PC-3 (cell line): ENCODE data around the gene SMG7. TPM values are rescaled to one million over a fixed set of nuclear protein-coding genes. Genes with fewer than 3 reads are reported as not detected.

ENCODE experiments used
- ATAC-seq: fragments of 200-7000 bp; cut with Tn5 transposase; 2 replicates; pipeline ENCODE4 v1.9.1; 2020; ENCODE audit warnings: mild to moderate bottlenecking, moderate library complexity
- BruUV-seq: library from RNA; stranded (reverse); fragments of 400-500 nt; replicated peaks from 2 replicates; lab custom pipeline; 2021; lab: Mats Ljungman, UMichigan
- CTCF ChIA-PET: fragments of 300-600 bp; sonication (Branson Sonifier 250); formaldehyde crosslinking; loops from one replicate; lab custom pipeline; 2022; ENCODE audit warnings: antibody characterized with exemption; lab: Charles Lee
- POLR2A ChIA-PET: fragments of 300-600 bp; sonication (Branson Sonifier 250); formaldehyde crosslinking; loops from one replicate; lab custom pipeline; 2022; ENCODE audit warnings: antibody characterized with exemption; ENCODE audit not compliant: unreplicated experiment; lab: Charles Lee
- DNase-seq: peaks from one replicate; pipeline ENCODE4 v3.0.0-alpha.2; 2015
- H2AFZ ChIP-seq: fragments of 300-600 bp; sonication (generic); 2 replicates; pipeline ENCODE4 v1.6.0; 2016; ENCODE audit warnings: antibody characterized with exemption, low read length
- H3F3A ChIP-seq: fragments of 300-600 bp; sonication (generic); one replicate; pipeline ENCODE4 v1.6.0; 2017; ENCODE audit warnings: antibody characterized with exemption, low read length, control low read depth, mild to moderate bottlenecking; ENCODE audit not compliant: unreplicated experiment
- H3K27ac ChIP-seq: fragments of 300-600 bp; sonication (generic); 2 replicates; pipeline ENCODE4 v1.5.1; 2016; ENCODE audit warnings: mild to moderate bottlenecking, low read length
- H3K27me3 ChIP-seq: fragments of 300-600 bp; sonication (generic); 2 replicates; pipeline ENCODE4 v1.6.1; 2016; ENCODE audit warnings: low read length, mixed read lengths
- H3K36me3 ChIP-seq: fragments of 300-600 bp; sonication (generic); 2 replicates; pipeline ENCODE4 v1.6.1; 2016; ENCODE audit warnings: low read depth, mixed run types, low read length, mixed read lengths
- H3K4me1 ChIP-seq: fragments of 300-600 bp; sonication (generic); 2 replicates; pipeline ENCODE4 v1.5.1; 2016; ENCODE audit warnings: low read length; ENCODE audit not compliant: insufficient read depth
- H3K4me2 ChIP-seq: fragments of 300-600 bp; sonication (generic); 2 replicates; pipeline ENCODE4 v1.6.0; 2016; ENCODE audit warnings: low read length
- H3K4me3 ChIP-seq: fragments of 300-600 bp; sonication (generic); 2 replicates; pipeline ENCODE4 v1.5.1; 2016; ENCODE audit warnings: mild to moderate bottlenecking, low read length, mixed read lengths
- H3K79me2 ChIP-seq: fragments of 300-600 bp; sonication (generic); 2 replicates; pipeline ENCODE4 v1.6.1; 2017; ENCODE audit warnings: low read length, mixed read lengths
- H3K9ac ChIP-seq: fragments of 300-600 bp; sonication (generic); 2 replicates; pipeline ENCODE4 v1.6.0; 2016; ENCODE audit warnings: mild to moderate bottlenecking, low read length
- H3K9me2 ChIP-seq: fragments of 300-600 bp; sonication (generic); replicated peaks from 2 replicates; pipeline ENCODE4 v1.6.1; 2016; ENCODE audit warnings: mixed run types, low read length, mixed read lengths
- H3K9me3 ChIP-seq: fragments of 300-600 bp; sonication (generic); 2 replicates; pipeline ENCODE4 v1.6.1; 2016; ENCODE audit warnings: low read length, mixed read lengths
- H4K20me1 ChIP-seq: fragments of 300-600 bp; sonication (generic); 2 replicates; pipeline ENCODE4 v1.6.1; 2016; ENCODE audit warnings: low read length, mixed read lengths
- CTCF ChIP-seq: fragments of 300-600 bp; sonication (generic); conservative IDR thresholded peaks from 2 replicates; pipeline ENCODE4 v1.5.1; 2017; ENCODE audit warnings: antibody characterized with exemption, low read depth, mild to moderate bottlenecking, low read length
- EZH2 ChIP-seq: fragments of 300-600 bp; sonication (generic); IDR thresholded peaks from one replicate; pipeline ENCODE4 v1.6.1; 2017; ENCODE audit warnings: antibody characterized with exemption, mild to moderate bottlenecking, low read length; ENCODE audit not compliant: unreplicated experiment
- EZH2phosphoT487 ChIP-seq: fragments of 300-600 bp; sonication (generic); IDR thresholded peaks from 2 replicates; pipeline ENCODE4 v1.6.1; 2018; ENCODE audit warnings: mild to moderate bottlenecking, antibody characterized with exemption, low read length, borderline replicate concordance
- intact Hi-C: fragments of 100-400 bp; cut with micrococcal nuclease; formaldehyde crosslinking; loops from 2 replicates; pipeline ENCODE4 v1.9.0; 2023
- total RNA-seq: library from RNA; depleted of rRNA; stranded (reverse); fragments of >200 nt; gene quantifications from 2 replicates; pipeline ENCODE4 v1.2.3, GENCODE V29; 2014; rRNA removed

Gene SMG7
- total RNA-seq, 1 experiment from 2014 or later, result 25.5 TPM

DNA sequence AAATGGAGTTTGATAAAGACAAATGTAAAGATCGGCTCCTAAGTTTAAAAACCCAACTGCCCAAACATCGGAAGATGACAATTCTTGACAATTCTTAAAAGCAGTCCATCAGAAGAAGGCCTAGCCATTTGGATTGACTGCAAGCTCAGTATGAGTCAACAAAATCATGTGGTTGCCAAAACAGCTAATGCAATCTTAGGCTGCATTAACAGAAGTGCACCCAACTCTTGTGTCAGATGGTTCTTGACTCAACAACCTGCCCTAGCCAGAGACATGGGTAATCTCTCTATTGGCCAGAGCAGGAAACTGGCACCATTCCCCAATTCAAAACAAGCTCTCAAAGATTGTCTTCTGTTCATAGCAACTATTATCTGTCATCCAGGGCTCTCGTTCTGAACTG is 127.8 kb downstream of the SMG7 start:
- BruUV-seq, result no TSS peak
- H3K4me1 ChIP-seq, result no peaks in the 10 kb centered on the region
- peak; percentile 49 for DNase-seq
- intact Hi-C loops, result no loop called here
- H3K27me3 ChIP-seq, result no peaks in the 10 kb centered on the region
- no peaks in the 10 kb centered on the region for H4K20me1 ChIP-seq
- no peak overlapping the region for H3K9ac ChIP-seq
- H3K36me3 ChIP-seq, result no peaks in the 10 kb centered on the region
- ChIA-PET POLR2A (interaction anchor here (0.5 to 0.6 kb wide), 2 partner anchors 20 to 422 kb away, joined by 3 to 4 read pairs; no protein-coding TSS in a partner anchor), CTCF (no interaction called here)
- no peaks in the 10 kb centered on the region for H3K9me3 ChIP-seq
- H3K4me2 ChIP-seq, result no peak overlapping the region
- H3K9me2 ChIP-seq, result no peaks in the 10 kb centered on the region
- peak; percentile 18; the same call in 1 of the 2 replicates for ATAC-seq
- H2AFZ ChIP-seq, result no peak overlapping the region
- no peaks in the 10 kb centered on the region for H3K79me2 ChIP-seq
- H3K4me3 ChIP-seq, result no peak overlapping the region
- no peaks in the 10 kb centered on the region for H3F3A ChIP-seq
- H3K27ac ChIP-seq, result no peak overlapping the region
- no peak for TF ChIP-seq EZH2phosphoT487
- TF ChIP-seq EZH2, result no peak
- no peak for TF ChIP-seq CTCF

- DNase-seq (no peak), ATAC-seq (no peak)
- Histone ChIP-seq H4K20me1 (no peaks in the 10 kb centered on the region), H3K27ac (no peak overlapping the region), H3K36me3 (no peaks in the 10 kb centered on the region), H3K79me2 (no peaks in the 10 kb centered on the region), H3K9me3 (no peaks in the 10 kb centered on the region), H3K4me2 (no peak overlapping the region), H3K4me1 (no peaks in the 10 kb centered on the region), H2AFZ (no peak overlapping the region), H3F3A (no peaks in the 10 kb centered on the region), H3K9me2 (no peaks in the 10 kb centered on the region), H3K4me3 (no peak overlapping the region), H3K9ac (no peak overlapping the region), H3K27me3 (no peaks in the 10 kb centered on the region)
- ChIA-PET POLR2A (interaction anchor here (0.5 kb wide), 1 partner anchor 21 kb away, joined by 3 read pairs; no protein-coding TSS in a partner anchor), CTCF (no interaction called here)
- no TSS peak for BruUV-seq
- TF ChIP-seq CTCF (no peak), EZH2phosphoT487 (no peak), EZH2 (no peak)
- intact Hi-C loops, result no loop called here
Observed at GRCh38 chr1:183600634-183601033, 128.3 kb downstream of the SMG7 start.

DNA sequence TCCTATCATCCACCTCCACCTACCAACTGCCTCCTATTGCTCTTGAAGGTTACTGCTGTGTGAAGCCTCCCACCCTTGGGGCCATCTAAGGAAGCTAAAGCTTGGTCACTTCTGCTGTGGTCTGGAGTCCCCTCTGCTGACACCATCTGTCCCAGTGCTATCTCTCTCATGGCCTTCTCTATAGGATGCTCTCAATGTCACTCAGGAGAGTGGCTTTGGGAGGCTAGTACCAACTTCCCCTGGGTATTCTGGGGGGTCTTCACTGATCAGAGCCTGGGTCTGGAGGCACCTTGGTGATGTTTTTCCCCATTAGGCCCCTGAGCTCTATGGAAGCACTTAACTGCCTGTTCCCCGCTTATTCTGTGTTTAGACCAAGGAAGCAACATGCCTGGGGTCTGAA is 130.2 kb downstream of the SMG7 start:
- ChIA-PET CTCF (no interaction called here), POLR2A (no interaction called here)
- H3K4me2 ChIP-seq, result no peak overlapping the region
- H3K9ac ChIP-seq, result no peak overlapping the region
- no peaks in the 10 kb centered on the region for H3K36me3 ChIP-seq
- no peak overlapping the region for H3K4me3 ChIP-seq
- intact Hi-C loops, result no loop called here
- H2AFZ ChIP-seq, result no peak overlapping the region
- TF ChIP-seq CTCF (no peak), EZH2 (no peak), EZH2phosphoT487 (no peak)
- no TSS peak for BruUV-seq
- H3F3A ChIP-seq, result no peaks in the 10 kb centered on the region
- no peaks in the 10 kb centered on the region for H3K9me3 ChIP-seq
- no peaks in the 10 kb centered on the region for H3K79me2 ChIP-seq
- no peaks in the 10 kb centered on the region for H3K27me3 ChIP-seq
- H4K20me1 ChIP-seq, result no peaks in the 10 kb centered on the region
- ATAC-seq, result no peak
- no peak for DNase-seq
- no peaks in the 10 kb centered on the region for H3K4me1 ChIP-seq
- no peak overlapping the region for H3K27ac ChIP-seq
- H3K9me2 ChIP-seq, result no peaks in the 10 kb centered on the region

Other genes with a start within 250 kb of the SMG7 start
- 6.0 and 6.6 TPM in 2 replicates for gene NMNAT2, start 54.1 kb upstream of the SMG7 start, total RNA-seq
- 26.1 and 31.3 TPM in 2 replicates for gene NCF2, start 118.0 kb downstream of the SMG7 start, total RNA-seq
- 60.0 and 76.1 TPM in 2 replicates for gene ARPC5, start 163.3 kb downstream of the SMG7 start, total RNA-seq
- not detected in 2 replicates for gene APOBEC4, start 180.8 kb downstream of the SMG7 start, total RNA-seq